MM.1S (cell line): ENCODE results near the gene RBM25.

Experiments
- DNase-seq: peaks from one replicate; pipeline ENCODE4 v3.0.0-alpha.2; 2015
- H2AFZ ChIP-seq: fragments of 300-600 bp; sonication (generic); 2 replicates; pipeline ENCODE4 v1.6.0; 2016; ENCODE audit warnings: antibody characterized with exemption, low read length
- H3F3A ChIP-seq: fragments of 300-600 bp; sonication (generic); 2 replicates; pipeline ENCODE4 v1.6.1; 2016; ENCODE audit warnings: mild to moderate bottlenecking, antibody characterized with exemption, low read length, moderate library complexity, mixed read lengths; ENCODE audit not compliant: insufficient read depth
- H3K27ac ChIP-seq: fragments of 300-600 bp; sonication (generic); 2 replicates; pipeline ENCODE4 v1.5.1; 2016; ENCODE audit warnings: mild to moderate bottlenecking, low read length
- H3K27me3 ChIP-seq: fragments of 300-600 bp; sonication (generic); replicated peaks from 2 replicates; pipeline ENCODE4 v1.6.0; 2016; ENCODE audit warnings: low read length; ENCODE audit not compliant: insufficient read depth
- H3K36me3 ChIP-seq: fragments of 300-600 bp; sonication (generic); replicated peaks from 2 replicates; pipeline ENCODE4 v1.6.1; 2016; ENCODE audit warnings: mild to moderate bottlenecking, low read length, mixed read lengths; ENCODE audit not compliant: insufficient read depth
- H3K4me1 ChIP-seq: fragments of 300-600 bp; sonication (generic); 2 replicates; pipeline ENCODE4 v1.6.1; 2016; ENCODE audit warnings: low read length, mixed read lengths
- H3K4me2 ChIP-seq: fragments of 300-600 bp; sonication (generic); 2 replicates; pipeline ENCODE4 v1.6.0; 2016; ENCODE audit warnings: low read depth, low read length
- H3K4me3 ChIP-seq: fragments of 300-600 bp; sonication (generic); 2 replicates; pipeline ENCODE4 v1.5.1; 2016; ENCODE audit warnings: low read length, mixed read lengths
- H3K79me2 ChIP-seq: fragments of 300-600 bp; sonication (generic); 2 replicates; pipeline ENCODE4 v1.6.1; 2016; ENCODE audit warnings: mixed run types, low read length, mixed read lengths
- H3K9ac ChIP-seq: fragments of 300-600 bp; sonication (generic); 2 replicates; pipeline ENCODE4 v1.6.1; 2016; ENCODE audit warnings: low read length, mixed read lengths
- H3K9me2 ChIP-seq: fragments of 300-600 bp; sonication (generic); replicated peaks from 2 replicates; pipeline ENCODE4 v1.6.1; 2016; ENCODE audit warnings: mild to moderate bottlenecking, low read length, mixed read lengths; ENCODE audit not compliant: insufficient read depth
- H3K9me3 ChIP-seq: fragments of 300-600 bp; sonication (generic); replicated peaks from 2 replicates; pipeline ENCODE4 v1.6.1; 2016; ENCODE audit warnings: mild to moderate bottlenecking, low read length, mixed read lengths; ENCODE audit not compliant: insufficient read depth
- H4K20me1 ChIP-seq: fragments of 300-600 bp; sonication (generic); 2 replicates; pipeline ENCODE4 v1.6.1; 2016; ENCODE audit warnings: mild to moderate bottlenecking, low read length, moderate library complexity, mixed read lengths; ENCODE audit not compliant: insufficient read depth
- CTCF ChIP-seq: fragments of 300-600 bp; sonication (generic); IDR thresholded peaks from 2 replicates; pipeline ENCODE4 v1.5.1; 2016; ENCODE audit warnings: antibody characterized with exemption, low read length, mixed read lengths
- EZH2 ChIP-seq: fragments of 300-600 bp; sonication (generic); optimal IDR thresholded peaks from 2 replicates; pipeline ENCODE3; 2017; ENCODE audit warnings: low read depth, mild to moderate bottlenecking, antibody characterized with exemption, low read length, mixed read lengths
- EZH2phosphoT487 ChIP-seq: fragments of 300-600 bp; sonication (generic); IDR thresholded peaks from 2 replicates; pipeline ENCODE4 v1.6.1; 2018; ENCODE audit warnings: antibody characterized with exemption, low read length

The RBM25 gene

DNA sequence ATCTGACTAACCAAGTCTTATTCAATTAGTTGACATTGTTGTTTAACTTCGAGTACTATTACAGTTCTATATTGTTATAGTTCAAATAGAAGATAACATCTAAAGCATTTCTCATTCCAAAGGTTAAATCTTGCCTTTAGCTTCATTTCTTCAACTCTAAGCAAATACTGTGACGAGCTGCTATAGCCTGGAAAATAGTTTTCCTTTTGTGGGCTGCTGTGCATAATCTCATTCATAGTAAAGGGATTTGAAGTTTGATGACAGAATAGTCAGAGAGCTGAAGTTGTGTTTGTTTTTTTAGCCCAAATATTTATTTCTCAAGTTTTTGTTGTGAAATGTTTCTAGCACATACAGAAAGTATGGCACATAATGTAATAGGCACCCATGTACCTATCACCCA lies 91.4 kb downstream of the RBM25 start:
- TF ChIP-seq CTCF = no peak
- TF ChIP-seq EZH2 = no peak
- no peak for TF ChIP-seq EZH2phosphoT487

DNA sequence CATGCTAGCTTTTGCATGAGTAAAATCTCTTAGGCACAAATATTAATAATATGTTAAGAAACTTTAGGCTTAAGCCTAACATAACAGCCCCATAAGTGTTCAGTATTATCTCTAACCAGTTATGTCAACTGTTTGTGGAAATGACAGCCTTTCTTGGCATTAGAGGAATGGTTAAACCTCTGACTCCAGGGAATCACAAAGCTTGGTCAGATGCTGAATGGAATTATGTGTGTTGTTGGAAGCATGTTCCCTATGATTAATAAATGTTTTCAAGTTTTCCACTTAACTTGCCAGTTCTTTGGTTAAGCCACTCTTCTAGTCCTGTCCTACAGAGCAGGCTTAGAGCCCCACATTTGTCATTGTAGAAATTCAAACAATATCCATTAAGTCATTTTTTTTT lies 94.9 kb downstream of the RBM25 start:
- Histone ChIP-seq H3K79me2 (no peaks in the 10 kb centered on the region), H3K9me2 (no peaks in the 10 kb centered on the region), H3K4me2 (no peak overlapping the region), H4K20me1 (no peaks in the 10 kb centered on the region), H3K27ac (no peak overlapping the region), H3K4me3 (no peak overlapping the region), H3K9me3 (no peaks in the 10 kb centered on the region), H3K9ac (no peak overlapping the region), H3F3A (no peaks in the 10 kb centered on the region), H3K4me1 (no peaks in the 10 kb centered on the region), H3K36me3 (no peaks in the 10 kb centered on the region), H2AFZ (no peak overlapping the region), H3K27me3 (no peaks in the 10 kb centered on the region)
- TF ChIP-seq CTCF (no peak), EZH2 (no peak), EZH2phosphoT487 (no peak)
- DNase-seq = no peak

More for the DNA sequence above, 91.4 kb downstream of the RBM25 start:
- DNase-seq = no peak
- Histone ChIP-seq H3K36me3 (no peaks in the 10 kb centered on the region), H3K27me3 (no peaks in the 10 kb centered on the region), H2AFZ (no peak overlapping the region), H3K9me2 (no peaks in the 10 kb centered on the region), H3K9me3 (no peaks in the 10 kb centered on the region), H3K9ac (no peak overlapping the region), H3K27ac (no peak overlapping the region), H3K4me1 (no peaks in the 10 kb centered on the region), H3K4me3 (no peak overlapping the region), H4K20me1 (no peaks in the 10 kb centered on the region), H3F3A (no peaks in the 10 kb centered on the region), H3K4me2 (no peak overlapping the region), H3K79me2 (peaks cover 20% of the 10 kb centered on the region)

GRCh38 chr14:73162251-73162650 lies 103.9 kb downstream of the RBM25 start:
- Histone ChIP-seq H3K9me3 (no peaks in the 10 kb centered on the region), H3K9me2 (no peaks in the 10 kb centered on the region), H3K9ac (no peak overlapping the region), H3K27ac (no peak overlapping the region), H3K79me2 (no peaks in the 10 kb centered on the region), H3K36me3 (no peaks in the 10 kb centered on the region), H3F3A (no peaks in the 10 kb centered on the region), H2AFZ (no peak overlapping the region), H4K20me1 (no peaks in the 10 kb centered on the region), H3K4me1 (no peaks in the 10 kb centered on the region), H3K27me3 (no peaks in the 10 kb centered on the region), H3K4me2 (no peak overlapping the region), H3K4me3 (no peak overlapping the region)
- no peak for TF ChIP-seq EZH2
- no peak for TF ChIP-seq CTCF
- no peak for DNase-seq
